Measurements from ENCODE around the gene SUPT5H.

The SUPT5H gene

GRCh38 chr19:39430675-39431593 is 14.4 kb upstream of the SUPT5H start:
- ChIA-PET POLR2A (interaction anchor here (0.9 to 1.7 kb wide), 6 partner anchors 10 to 33 kb away, joined by 3 to 6 read pairs (median 5); no protein-coding TSS in a partner anchor), CTCF (interaction anchor here (1.0 to 1.7 kb wide), 5 partner anchors 10 to 33 kb away, joined by 3 to 5 read pairs (median 4); no protein-coding TSS in a partner anchor)
- peak; percentile 65 for DNase-seq (ENCODE audit: extremely low spot score)
- TF ChIP-seq CTCF (IDR thresholded peaks at IDR 0.05; ENCODE audit: control extremely low read depth, extremely low read depth, low read depth, missing control alignments), result no peak

GRCh38 chr19:39432677-39433025 is 12.7 kb upstream of the SUPT5H start:
- CTCF ChIA-PET, result interaction anchor here (1.3 to 1.6 kb wide), 2 partner anchors 19 to 34 kb away, joined by 4 read pairs; no protein-coding TSS in a partner anchor
- DNase-seq (ENCODE audit: extremely low spot score), result no peak

GRCh38 chr19:39433480-39434079 is 11.8 kb upstream of the SUPT5H start:
- ChIA-PET POLR2A (interaction anchor here (0.7 to 1.8 kb wide), 4 partner anchors 11 to 545 kb away, joined by 4 to 7 read pairs (median 6); partner anchors contain the start of gene SUPT5H), CTCF (interaction anchor here (1.0 to 1.8 kb wide), 5 partner anchors 10 to 37 kb away, joined by 3 to 6 read pairs (median 4); partner anchors contain the start of gene PLEKHG2)
- DNase-seq (ENCODE audit: extremely low spot score), result no peak
- no peak for TF ChIP-seq CTCF (IDR thresholded peaks at IDR 0.05; ENCODE audit: control extremely low read depth, extremely low read depth, low read depth, missing control alignments)

More at GRCh38 chr19:39432677-39433025, 12.7 kb upstream of the SUPT5H start:
- TF ChIP-seq CTCF (IDR thresholded peaks at IDR 0.05; ENCODE audit: control extremely low read depth, extremely low read depth, low read depth, missing control alignments), result no peak
- POLR2A ChIA-PET, result interaction anchor here (0.7 to 1.8 kb wide), 7 partner anchors 8 to 546 kb away, joined by 3 to 7 read pairs (median 4); partner anchors contain the start of gene SAMD4B

GRCh38 chr19:39434123-39435076 is 11.0 kb upstream of the SUPT5H start:
- ChIA-PET POLR2A (interaction anchor here (0.6 to 1.8 kb wide), 7 partner anchors 7 to 27 kb away, joined by 3 to 16 read pairs (median 7); partner anchors contain the start of gene SUPT5H), CTCF (interaction anchor here (1.0 to 1.8 kb wide), 5 partner anchors 18 to 98 kb away, joined by 3 to 6 read pairs (median 5); partner anchors contain the start of genes EID2B and PLEKHG2)
- DNase-seq (ENCODE audit: extremely low spot score), result no peak
- TF ChIP-seq CTCF (IDR thresholded peaks at IDR 0.05; ENCODE audit: control extremely low read depth, extremely low read depth, low read depth, missing control alignments), result no peak

GRCh38 chr19:39435499-39436349 is 9.7 kb upstream of the SUPT5H start, which contains the start of gene RPS16:
Gene RPS16 (minus strand): TSS chr19:39435949. CDS start chr19:39435895, 54 bp downstream.
- TF ChIP-seq CTCF (IDR thresholded peaks at IDR 0.05; ENCODE audit: control extremely low read depth, extremely low read depth, low read depth, missing control alignments), result no peak
- ChIA-PET POLR2A (interaction anchor here (0.5 to 1.7 kb wide), 15 partner anchors 8 to 386 kb away, joined by 3 to 16 read pairs (median 5); partner anchors contain the start of genes MED29, PAF1, PLEKHG2 and SUPT5H), CTCF (interaction anchor here (0.8 to 1.7 kb wide), 10 partner anchors 22 to 116 kb away, joined by 3 to 6 read pairs (median 4); partner anchors contain the start of genes EID2B, MED29 and PAF1)
- peak; percentile 97 for DNase-seq (ENCODE audit: extremely low spot score)

All from GM10248 (cell line).